Neural crest cell (in vitro differentiated cells): ENCODE measurements around the gene SDHAF3. TPM values are rescaled to one million over a fixed set of nuclear protein-coding genes. Genes with fewer than 3 reads are reported as not detected.

Experiments
- DNase-seq: peaks from one replicate; pipeline ENCODE4 v3.0.0; 2021; ENCODE audit warnings: low read depth, mixed read lengths, low spot score
- H3K27ac Mint-ChIP-seq: one replicate; pipeline ENCODE4 v1.8.0; 2021; ENCODE audit warnings: mild to moderate bottlenecking, mixed read lengths; ENCODE audit not compliant: unreplicated experiment
- H3K27me3 Mint-ChIP-seq: 2 replicates; pipeline ENCODE4 v1.8.0; 2021; ENCODE audit warnings: low read depth, mild to moderate bottlenecking, mixed read lengths
- H3K36me3 Mint-ChIP-seq: 2 replicates; pipeline ENCODE4 v1.8.0; 2021; ENCODE audit warnings: low read depth, mild to moderate bottlenecking, mixed read lengths
- H3K4me1 Mint-ChIP-seq: 2 replicates; pipeline ENCODE4 v1.8.0; 2021; ENCODE audit warnings: mixed read lengths
- H3K4me3 Mint-ChIP-seq: one replicate; pipeline ENCODE4 v1.8.0; 2021; ENCODE audit warnings: mild to moderate bottlenecking, mixed read lengths
- H3K9me3 Mint-ChIP-seq: 2 replicates; pipeline ENCODE4 v1.8.0; 2021; ENCODE audit warnings: mixed read lengths
- CTCF ChIP-seq: fragments of 200-600 bp; sonication (generic); conservative IDR thresholded peaks from 2 replicates; pipeline ENCODE4 v1.5.0; 2021; ENCODE audit warnings: antibody characterized with exemption, mild to moderate bottlenecking
- total RNA-seq: library from RNA; stranded (reverse); gene quantifications from 2 replicates; pipeline ENCODE4 v1.2.1, GENCODE V29; 2021

SDHAF3 gene
- total RNA-seq, 1 donor from 2014 or later: 25.1 TPM

DNA sequence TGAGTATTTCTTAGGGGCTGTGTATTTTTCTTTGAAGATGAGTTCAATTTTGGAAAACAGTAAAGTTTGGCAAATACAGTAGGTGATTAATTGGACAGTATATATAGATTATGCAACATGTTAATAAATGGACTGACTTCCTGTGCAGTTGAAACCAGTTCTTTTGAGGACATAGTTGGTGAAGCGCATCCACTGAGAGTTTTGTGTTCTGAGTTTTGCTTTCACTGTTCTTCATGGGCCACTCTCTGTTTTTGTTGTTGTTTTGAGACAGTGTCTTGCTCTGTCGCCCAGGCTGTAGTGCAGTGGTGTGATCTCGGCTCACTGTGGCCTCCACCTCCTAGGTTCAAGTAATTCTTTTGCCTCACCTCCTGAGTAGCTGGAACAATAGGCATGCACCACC is 109.0 kb downstream of the SDHAF3 start:
- DNase-seq: no peak
- Mint-ChIP-seq H3K36me3 (no peaks in the 10 kb centered on the region), H3K27me3 (peaks cover 21% of the 10 kb centered on the region), H3K4me3 (no peak overlapping the region), H3K9me3 (no peaks in the 10 kb centered on the region), H3K4me1 (peaks cover 6% of the 10 kb centered on the region), H3K27ac (no peak overlapping the region)
- no peak for TF ChIP-seq CTCF

Other genes starting within 250 kb of the SDHAF3 start
- 0.26 and 0.32 TPM in 2 replicates for gene DLX6, start 112.1 kb upstream of the SDHAF3 start, total RNA-seq
- gene DLX5, start 92.9 kb upstream of the SDHAF3 start, total RNA-seq: 0.34 and 0.70 TPM in 2 replicates